ENCODE results near the gene TRPM4.

DNA sequence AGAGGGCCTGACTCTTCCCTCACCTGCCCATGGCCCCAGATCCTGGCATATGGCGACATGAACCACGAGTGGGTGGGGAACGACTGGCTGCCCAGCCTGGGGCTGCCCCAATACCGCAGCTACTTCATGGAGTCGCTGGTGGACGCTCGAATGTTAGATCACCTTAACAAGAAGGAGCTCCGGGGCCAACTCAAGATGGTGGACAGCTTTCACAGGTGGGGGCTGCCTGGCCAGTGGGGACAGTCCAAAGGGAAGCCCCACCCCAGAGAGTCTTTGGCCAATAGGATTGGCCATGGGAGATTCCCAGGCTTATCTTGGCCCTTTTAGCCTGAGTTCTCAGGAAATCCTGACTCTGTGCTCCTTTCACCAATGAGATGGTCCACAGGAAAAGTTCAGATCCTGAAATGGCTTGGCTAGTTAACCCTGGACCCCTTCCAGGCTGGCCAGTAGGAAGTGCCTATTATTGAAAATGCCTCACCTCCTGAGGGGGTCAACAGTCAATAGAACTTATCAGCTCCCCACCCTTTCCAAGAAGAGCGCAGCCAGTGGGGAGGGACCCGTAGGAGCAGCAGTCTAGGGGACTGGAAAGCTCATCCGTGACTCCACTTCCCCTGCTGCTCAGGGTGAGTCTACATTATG is 9.4 kb upstream of the TRPM4 start:
- TF ChIP-seq, protein P1, sequence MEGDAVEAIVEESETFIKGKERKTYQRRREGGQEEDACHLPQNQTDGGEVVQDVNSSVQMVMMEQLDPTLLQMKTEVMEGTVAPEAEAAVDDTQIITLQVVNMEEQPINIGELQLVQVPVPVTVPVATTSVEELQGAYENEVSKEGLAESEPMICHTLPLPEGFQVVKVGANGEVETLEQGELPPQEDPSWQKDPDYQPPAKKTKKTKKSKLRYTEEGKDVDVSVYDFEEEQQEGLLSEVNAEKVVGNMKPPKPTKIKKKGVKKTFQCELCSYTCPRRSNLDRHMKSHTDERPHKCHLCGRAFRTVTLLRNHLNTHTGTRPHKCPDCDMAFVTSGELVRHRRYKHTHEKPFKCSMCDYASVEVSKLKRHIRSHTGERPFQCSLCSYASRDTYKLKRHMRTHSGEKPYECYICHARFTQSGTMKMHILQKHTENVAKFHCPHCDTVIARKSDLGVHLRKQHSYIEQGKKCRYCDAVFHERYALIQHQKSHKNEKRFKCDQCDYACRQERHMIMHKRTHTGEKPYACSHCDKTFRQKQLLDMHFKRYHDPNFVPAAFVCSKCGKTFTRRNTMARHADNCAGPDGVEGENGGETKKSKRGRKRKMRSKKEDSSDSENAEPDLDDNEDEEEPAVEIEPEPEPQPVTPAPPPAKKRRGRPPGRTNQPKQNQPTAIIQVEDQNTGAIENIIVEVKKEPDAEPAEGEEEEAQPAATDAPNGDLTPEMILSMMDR (IDR thresholded peaks at IDR 0.05; ENCODE audit: borderline replicate concordance, extremely low read depth, low read length, poor library complexity, severe bottlenecking): no peak
- no peak for TF ChIP-seq EZH2 (IDR thresholded peaks at IDR 0.05; ENCODE audit: borderline replicate concordance, low read depth, low read length, severe bottlenecking)

Data from DND-41 (cell line).